ENCODE results near the gene MMP13. TPM values are rescaled to one million over a fixed set of nuclear protein-coding genes. Genes with fewer than 3 reads are reported as not detected.

The MMP13 gene
- total and polyA plus RNA-seq, 2 experiments from 2014 or later = not detected

GRCh38 chr11:102971766-102972165 is 16.2 kb upstream of the MMP13 start:
- Histone ChIP-seq H3K9me3 (ENCODE audit: low read depth) (no peaks in the 10 kb centered on the region), H3K27ac (peak overlapping the region; percentile 23), H3K9me2 (ENCODE audit: insufficient read depth) (no peaks in the 10 kb centered on the region), H4K20me1 (ENCODE audit: insufficient read depth) (no peaks in the 10 kb centered on the region), H2AFZ (peak overlapping the region; percentile 1; the same call in 1 of the 2 replicates), H3K4me1 (ENCODE audit: insufficient read depth) (peaks cover 42% of the 10 kb centered on the region), H3K4me3 (no peak overlapping the region), H3K4me2 (ENCODE audit: unreplicated experiment) (peak overlapping the region; percentile 38), H3K9ac (no peak overlapping the region), H3K79me2 (ENCODE audit: insufficient read depth) (no peaks in the 10 kb centered on the region), H3F3A (ENCODE audit: insufficient read depth) (peaks cover 31% of the 10 kb centered on the region), H3K27me3 (replicated peaks; ENCODE audit: insufficient read depth) (no peaks in the 10 kb centered on the region), H3K36me3 (ENCODE audit: low read depth) (no peaks in the 10 kb centered on the region)
- peak; percentile 61 for DNase-seq
- in situ Hi-C loops (cut with MboI) = no loop called here
- no peak for TF ChIP-seq EZH2phosphoT487 (IDR thresholded peaks at IDR 0.05; ENCODE audit: insufficient read depth, low read depth)
- no peak for TF ChIP-seq EZH2 (IDR thresholded peaks at IDR 0.05; ENCODE audit: insufficient read depth, poor library complexity, severe bottlenecking)

- Histone ChIP-seq H3K4me3 (no peak overlapping the region), H3K4me1 (ENCODE audit: insufficient read depth) (peaks cover 17% of the 10 kb centered on the region), H4K20me1 (ENCODE audit: insufficient read depth) (no peaks in the 10 kb centered on the region), H2AFZ (no peak overlapping the region), H3K36me3 (ENCODE audit: low read depth) (no peaks in the 10 kb centered on the region), H3K79me2 (ENCODE audit: insufficient read depth) (no peaks in the 10 kb centered on the region), H3K9me3 (ENCODE audit: low read depth) (no peaks in the 10 kb centered on the region), H3K4me2 (ENCODE audit: unreplicated experiment) (no peak overlapping the region), H3K27me3 (replicated peaks; ENCODE audit: insufficient read depth) (no peaks in the 10 kb centered on the region), H3K27ac (no peak overlapping the region), H3K9ac (no peak overlapping the region), H3F3A (ENCODE audit: insufficient read depth) (peaks cover 19% of the 10 kb centered on the region; the same call in 1 of the 2 replicates), H3K9me2 (ENCODE audit: insufficient read depth) (no peaks in the 10 kb centered on the region)
- TF ChIP-seq EZH2phosphoT487 (IDR thresholded peaks at IDR 0.05; ENCODE audit: insufficient read depth, low read depth) (no peak), EZH2 (IDR thresholded peaks at IDR 0.05; ENCODE audit: insufficient read depth, poor library complexity, severe bottlenecking) (no peak)
- no peak for DNase-seq
- WGBS, 2 experiments (ENCODE audit: low coverage in 1 of 2, low lambda C conversion rate in 2 of 2, missing lambda C conversion rate in 2 of 2) = 100% methylated on average over 1 of the region's 1 CpG
- in situ Hi-C loops (cut with MboI) = no loop called here
These were observed 12.0 kb upstream of the MMP13 start for GRCh38 chr11:102967497-102967896.

GRCh38 chr11:102966011-102966410 is 10.5 kb upstream of the MMP13 start:
- H3F3A ChIP-seq (ENCODE audit: insufficient read depth) = peaks cover 4% of the 10 kb centered on the region; the same call in 1 of the 2 replicates
- H3K9me3 ChIP-seq (ENCODE audit: low read depth) = no peaks in the 10 kb centered on the region
- H3K9me2 ChIP-seq (ENCODE audit: insufficient read depth) = no peaks in the 10 kb centered on the region
- in situ Hi-C loops (cut with MboI) = no loop called here
- H3K27me3 ChIP-seq (replicated peaks; ENCODE audit: insufficient read depth) = no peaks in the 10 kb centered on the region
- H3K9ac ChIP-seq = no peak overlapping the region
- H3K27ac ChIP-seq = no peak overlapping the region
- H2AFZ ChIP-seq = no peak overlapping the region
- no peak for DNase-seq
- no peak overlapping the region for H3K4me3 ChIP-seq
- no peak for TF ChIP-seq EZH2phosphoT487 (IDR thresholded peaks at IDR 0.05; ENCODE audit: insufficient read depth, low read depth)
- TF ChIP-seq EZH2 (IDR thresholded peaks at IDR 0.05; ENCODE audit: insufficient read depth, poor library complexity, severe bottlenecking) = no peak
- no peaks in the 10 kb centered on the region for H4K20me1 ChIP-seq (ENCODE audit: insufficient read depth)
- H3K79me2 ChIP-seq (ENCODE audit: insufficient read depth) = no peaks in the 10 kb centered on the region
- no peaks in the 10 kb centered on the region for H3K36me3 ChIP-seq (ENCODE audit: low read depth)
- no peak overlapping the region for H3K4me2 ChIP-seq (ENCODE audit: unreplicated experiment)
- H3K4me1 ChIP-seq (ENCODE audit: insufficient read depth) = peaks cover 2% of the 10 kb centered on the region; the same call in 1 of the 2 replicates

- TF ChIP-seq EZH2phosphoT487 (IDR thresholded peaks at IDR 0.05; ENCODE audit: insufficient read depth, low read depth) = no peak
- TF ChIP-seq EZH2 (IDR thresholded peaks at IDR 0.05; ENCODE audit: insufficient read depth, poor library complexity, severe bottlenecking) = no peak
- 84% methylated on average over 14 of the region's 14 CpGs for WGBS, 2 experiments (ENCODE audit: low coverage in 1 of 2, low lambda C conversion rate in 2 of 2, missing lambda C conversion rate in 2 of 2)
- Histone ChIP-seq H3K4me3 (no peak overlapping the region), H3K4me1 (ENCODE audit: insufficient read depth) (no peaks in the 10 kb centered on the region), H3K27ac (no peak overlapping the region), H3K36me3 (ENCODE audit: low read depth) (no peaks in the 10 kb centered on the region), H3K9me2 (ENCODE audit: insufficient read depth) (no peaks in the 10 kb centered on the region), H3K9ac (no peak overlapping the region), H3F3A (ENCODE audit: insufficient read depth) (no peaks in the 10 kb centered on the region), H3K27me3 (replicated peaks; ENCODE audit: insufficient read depth) (no peaks in the 10 kb centered on the region), H3K4me2 (ENCODE audit: unreplicated experiment) (no peak overlapping the region), H3K9me3 (ENCODE audit: low read depth) (no peaks in the 10 kb centered on the region), H2AFZ (no peak overlapping the region), H3K79me2 (ENCODE audit: insufficient read depth) (no peaks in the 10 kb centered on the region), H4K20me1 (ENCODE audit: insufficient read depth) (no peaks in the 10 kb centered on the region)
- no peak for DNase-seq
- in situ Hi-C loops (cut with MboI) = no loop called here
These were observed 9.3 kb upstream of the MMP13 start for GRCh38 chr11:102964867-102965266.

GRCh38 chr11:102957953-102958352 is 2.4 kb upstream of the MMP13 start:
- Histone ChIP-seq H2AFZ (no peak overlapping the region), H4K20me1 (ENCODE audit: insufficient read depth) (no peaks in the 10 kb centered on the region), H3F3A (ENCODE audit: insufficient read depth) (no peaks in the 10 kb centered on the region), H3K36me3 (ENCODE audit: low read depth) (no peaks in the 10 kb centered on the region), H3K9me2 (ENCODE audit: insufficient read depth) (no peaks in the 10 kb centered on the region), H3K4me3 (no peak overlapping the region), H3K79me2 (ENCODE audit: insufficient read depth) (no peaks in the 10 kb centered on the region), H3K9ac (no peak overlapping the region), H3K27me3 (replicated peaks; ENCODE audit: insufficient read depth) (no peaks in the 10 kb centered on the region), H3K27ac (no peak overlapping the region), H3K9me3 (ENCODE audit: low read depth) (no peaks in the 10 kb centered on the region), H3K4me2 (ENCODE audit: unreplicated experiment) (no peak overlapping the region), H3K4me1 (ENCODE audit: insufficient read depth) (no peaks in the 10 kb centered on the region)
- in situ Hi-C loops (cut with MboI) = no loop called here
- no peak for DNase-seq
- no peak for TF ChIP-seq EZH2phosphoT487 (IDR thresholded peaks at IDR 0.05; ENCODE audit: insufficient read depth, low read depth)
- TF ChIP-seq EZH2 (IDR thresholded peaks at IDR 0.05; ENCODE audit: insufficient read depth, poor library complexity, severe bottlenecking) = no peak
- WGBS, 2 experiments (ENCODE audit: low coverage in 1 of 2, low lambda C conversion rate in 2 of 2, missing lambda C conversion rate in 2 of 2) = 83 to 88% methylated on average over 2 of the region's 2 CpGs

Measured in GM23248 (cell line).